GM23338 (cell line): ENCODE data around the gene ZNF185. TPM values are rescaled to one million over a fixed set of nuclear protein-coding genes. Genes with fewer than 3 reads are reported as not detected.

Experiments used
- ATAC-seq: fragments of 200-7000 bp; cut with Tn5 transposase; 3 replicates; pipeline ENCODE4 v1.9.1; 2020
- DNase-seq: peaks from one replicate; pipeline ENCODE4 v3.0.0-alpha.2; 2015; ENCODE audit warnings: low spot score
- H2AFZ ChIP-seq: fragments of 200-600 bp; sonication (generic); 2 replicates; pipeline ENCODE4 v1.8.0; 2016; ENCODE audit warnings: antibody characterized with exemption, mild to moderate bottlenecking, moderate library complexity
- H3F3A ChIP-seq: fragments of 200-600 bp; sonication (generic); replicated peaks from 2 replicates; pipeline ENCODE4 v1.8.0; 2017; ENCODE audit warnings: antibody characterized with exemption, mixed run types, low read depth
- H3K27ac ChIP-seq: fragments of 200-600 bp; sonication (generic); 2 replicates; pipeline ENCODE4 v1.6.1; 2016; ENCODE audit warnings: low read depth
- H3K27me3 ChIP-seq: fragments of 200-600 bp; sonication (generic); 2 replicates; pipeline ENCODE4 v1.8.0; 2016; ENCODE audit warnings: mild to moderate bottlenecking, mixed run types, moderate library complexity; ENCODE audit not compliant: insufficient read depth
- H3K36me3 ChIP-seq: fragments of 200-600 bp; sonication (generic); 2 replicates; pipeline ENCODE4 v1.8.0; 2016; ENCODE audit warnings: mild to moderate bottlenecking; ENCODE audit not compliant: insufficient read depth
- H3K4me1 ChIP-seq: fragments of 200-600 bp; sonication (generic); 2 replicates; pipeline ENCODE4 v1.8.0; 2016; ENCODE audit warnings: mild to moderate bottlenecking, moderate library complexity; ENCODE audit not compliant: insufficient read depth
- H3K4me2 ChIP-seq: fragments of 200-600 bp; sonication (generic); 2 replicates; pipeline ENCODE4 v1.7.1; 2017; ENCODE audit warnings: mixed run types
- H3K4me3 ChIP-seq: fragments of 200-600 bp; sonication (generic); 2 replicates; pipeline ENCODE4 v1.6.1; 2016; ENCODE audit warnings: mixed run types
- H3K79me2 ChIP-seq: fragments of 200-600 bp; sonication (generic); replicated peaks from 2 replicates; pipeline ENCODE4 v1.8.0; 2017; ENCODE audit warnings: mild to moderate bottlenecking; ENCODE audit not compliant: insufficient read depth
- H3K9me2 ChIP-seq: fragments of 200-600 bp; sonication (generic); 2 replicates; pipeline ENCODE4 v1.8.0; 2017; ENCODE audit not compliant: insufficient read depth
- H4K20me1 ChIP-seq: fragments of 200-600 bp; sonication (generic); replicated peaks from 2 replicates; pipeline ENCODE4 v1.8.0; 2017; ENCODE audit warnings: mild to moderate bottlenecking; ENCODE audit not compliant: insufficient read depth
- H3K27ac Mint-ChIP-seq: 2 replicates; pipeline ENCODE4 v1.8.0; 2020; ENCODE audit warnings: inconsistent platforms, mild to moderate bottlenecking, moderate library complexity, mixed read lengths
- H3K27me3 Mint-ChIP-seq: 3 replicates; pipeline ENCODE4 v1.8.0; 2022; ENCODE audit warnings: low read depth, mild to moderate bottlenecking, moderate library complexity, mixed read lengths, inconsistent platforms; ENCODE audit not compliant: insufficient read depth, poor library complexity
- H3K36me3 Mint-ChIP-seq: 3 replicates; pipeline ENCODE4 v1.8.0; 2021; ENCODE audit warnings: low read depth, mild to moderate bottlenecking, inconsistent platforms, moderate library complexity, mixed read lengths
- H3K4me1 Mint-ChIP-seq: 3 replicates; pipeline ENCODE4 v1.8.0; 2020; ENCODE audit warnings: mild to moderate bottlenecking, inconsistent platforms, mixed read lengths
- H3K4me3 Mint-ChIP-seq: 3 replicates; pipeline ENCODE4 v1.8.0; 2021; ENCODE audit warnings: moderate library complexity, mild to moderate bottlenecking, inconsistent platforms, mixed read lengths
- H3K9me3 Mint-ChIP-seq: 3 replicates; pipeline ENCODE4 v1.8.0; 2020; ENCODE audit warnings: moderate library complexity, mild to moderate bottlenecking, inconsistent platforms, mixed read lengths
- CREB1 ChIP-seq: fragments of 250-450 bp; sonication (Bioruptor Pico); IDR thresholded peaks from 2 replicates; pipeline ENCODE4 v1.5.0; 2020; ENCODE audit warnings: low read depth, mild to moderate bottlenecking, moderate library complexity
- EZH2 ChIP-seq: fragments of 200-600 bp; sonication (generic); IDR thresholded peaks from one replicate; pipeline ENCODE4 v1.8.0; 2017; ENCODE audit warnings: antibody characterized with exemption, mild to moderate bottlenecking, low read depth; ENCODE audit not compliant: unreplicated experiment
- JUNB ChIP-seq: IDR thresholded peaks from one replicate; pipeline ENCODE4 v1.6.1; 2016; ENCODE audit warnings: antibody characterized with exemption; ENCODE audit not compliant: unreplicated experiment
- NANOG ChIP-seq: IDR thresholded peaks from 2 replicates; pipeline ENCODE4 v1.6.1; 2016; ENCODE audit warnings: antibody characterized with exemption, borderline replicate concordance
- POLR2AphosphoS5 ChIP-seq: IDR thresholded peaks from 2 replicates; pipeline ENCODE4 v1.6.1; 2016; ENCODE audit warnings: antibody characterized with exemption, low read depth
- STAT1 ChIP-seq: IDR thresholded peaks from one replicate; pipeline ENCODE4 v1.6.1; 2016; ENCODE audit warnings: antibody characterized with exemption; ENCODE audit not compliant: unreplicated experiment
- ZNF114 ChIP-seq: fragments of 250-450 bp; sonication (Bioruptor Pico); IDR thresholded peaks from 2 replicates; pipeline ENCODE4 v1.5.0; 2020; ENCODE audit warnings: mild to moderate bottlenecking, moderate library complexity
- ZNF331 ChIP-seq: fragments of 250-450 bp; sonication (Bioruptor Pico); IDR thresholded peaks from 2 replicates; pipeline ENCODE4 v1.5.0; 2020; ENCODE audit warnings: low read depth, mild to moderate bottlenecking, moderate library complexity
- polyA plus RNA-seq: library from polyadenylated mRNA; unstranded; fragments of >200 nt; fragmentation: Nextera tagmentation; extraction: Ambion mirVana; gene quantifications from 2 replicates; pipeline ENCODE4 v1.2.1, GENCODE V29; 2016
- total RNA-seq: library from RNA; depleted of rRNA; stranded (reverse); fragments of >200 nt; shearing (Covaris generic); gene quantifications from 2 replicates; pipeline ENCODE4 v1.2.3, GENCODE V29; 2014
- TF ChIP-seq, protein P1 (sequence below): fragments of 250-450 bp; sonication (Bioruptor Pico); IDR thresholded peaks from 2 replicates; pipeline ENCODE4 v1.5.0; 2020; ENCODE audit warnings: mild to moderate bottlenecking, moderate library complexity
- TF ChIP-seq, protein P2 (sequence below): IDR thresholded peaks from 2 replicates; pipeline ENCODE4 v1.6.1; 2016; ENCODE audit warnings: antibody characterized with exemption
- TF ChIP-seq, protein P3 (sequence below), 2 experiments: fragments of 200-600 bp in 1 of 2; sonication (generic) in 1 of 2; conservative IDR thresholded peaks; 2 replicates each; pipeline versions ENCODE4 v1.5.1 to v1.6.1; 2016 to 2017; ENCODE audit warnings: antibody characterized with exemption in 2 of 2, low read depth in 2 of 2, mild to moderate bottlenecking in 2 of 2, moderate library complexity in 1 of 2

The ZNF185 gene
- total and polyA plus RNA-seq, 2 experiments from 2014 or later: 2.9 to 7.8 TPM

- TF ChIP-seq, protein P1, sequence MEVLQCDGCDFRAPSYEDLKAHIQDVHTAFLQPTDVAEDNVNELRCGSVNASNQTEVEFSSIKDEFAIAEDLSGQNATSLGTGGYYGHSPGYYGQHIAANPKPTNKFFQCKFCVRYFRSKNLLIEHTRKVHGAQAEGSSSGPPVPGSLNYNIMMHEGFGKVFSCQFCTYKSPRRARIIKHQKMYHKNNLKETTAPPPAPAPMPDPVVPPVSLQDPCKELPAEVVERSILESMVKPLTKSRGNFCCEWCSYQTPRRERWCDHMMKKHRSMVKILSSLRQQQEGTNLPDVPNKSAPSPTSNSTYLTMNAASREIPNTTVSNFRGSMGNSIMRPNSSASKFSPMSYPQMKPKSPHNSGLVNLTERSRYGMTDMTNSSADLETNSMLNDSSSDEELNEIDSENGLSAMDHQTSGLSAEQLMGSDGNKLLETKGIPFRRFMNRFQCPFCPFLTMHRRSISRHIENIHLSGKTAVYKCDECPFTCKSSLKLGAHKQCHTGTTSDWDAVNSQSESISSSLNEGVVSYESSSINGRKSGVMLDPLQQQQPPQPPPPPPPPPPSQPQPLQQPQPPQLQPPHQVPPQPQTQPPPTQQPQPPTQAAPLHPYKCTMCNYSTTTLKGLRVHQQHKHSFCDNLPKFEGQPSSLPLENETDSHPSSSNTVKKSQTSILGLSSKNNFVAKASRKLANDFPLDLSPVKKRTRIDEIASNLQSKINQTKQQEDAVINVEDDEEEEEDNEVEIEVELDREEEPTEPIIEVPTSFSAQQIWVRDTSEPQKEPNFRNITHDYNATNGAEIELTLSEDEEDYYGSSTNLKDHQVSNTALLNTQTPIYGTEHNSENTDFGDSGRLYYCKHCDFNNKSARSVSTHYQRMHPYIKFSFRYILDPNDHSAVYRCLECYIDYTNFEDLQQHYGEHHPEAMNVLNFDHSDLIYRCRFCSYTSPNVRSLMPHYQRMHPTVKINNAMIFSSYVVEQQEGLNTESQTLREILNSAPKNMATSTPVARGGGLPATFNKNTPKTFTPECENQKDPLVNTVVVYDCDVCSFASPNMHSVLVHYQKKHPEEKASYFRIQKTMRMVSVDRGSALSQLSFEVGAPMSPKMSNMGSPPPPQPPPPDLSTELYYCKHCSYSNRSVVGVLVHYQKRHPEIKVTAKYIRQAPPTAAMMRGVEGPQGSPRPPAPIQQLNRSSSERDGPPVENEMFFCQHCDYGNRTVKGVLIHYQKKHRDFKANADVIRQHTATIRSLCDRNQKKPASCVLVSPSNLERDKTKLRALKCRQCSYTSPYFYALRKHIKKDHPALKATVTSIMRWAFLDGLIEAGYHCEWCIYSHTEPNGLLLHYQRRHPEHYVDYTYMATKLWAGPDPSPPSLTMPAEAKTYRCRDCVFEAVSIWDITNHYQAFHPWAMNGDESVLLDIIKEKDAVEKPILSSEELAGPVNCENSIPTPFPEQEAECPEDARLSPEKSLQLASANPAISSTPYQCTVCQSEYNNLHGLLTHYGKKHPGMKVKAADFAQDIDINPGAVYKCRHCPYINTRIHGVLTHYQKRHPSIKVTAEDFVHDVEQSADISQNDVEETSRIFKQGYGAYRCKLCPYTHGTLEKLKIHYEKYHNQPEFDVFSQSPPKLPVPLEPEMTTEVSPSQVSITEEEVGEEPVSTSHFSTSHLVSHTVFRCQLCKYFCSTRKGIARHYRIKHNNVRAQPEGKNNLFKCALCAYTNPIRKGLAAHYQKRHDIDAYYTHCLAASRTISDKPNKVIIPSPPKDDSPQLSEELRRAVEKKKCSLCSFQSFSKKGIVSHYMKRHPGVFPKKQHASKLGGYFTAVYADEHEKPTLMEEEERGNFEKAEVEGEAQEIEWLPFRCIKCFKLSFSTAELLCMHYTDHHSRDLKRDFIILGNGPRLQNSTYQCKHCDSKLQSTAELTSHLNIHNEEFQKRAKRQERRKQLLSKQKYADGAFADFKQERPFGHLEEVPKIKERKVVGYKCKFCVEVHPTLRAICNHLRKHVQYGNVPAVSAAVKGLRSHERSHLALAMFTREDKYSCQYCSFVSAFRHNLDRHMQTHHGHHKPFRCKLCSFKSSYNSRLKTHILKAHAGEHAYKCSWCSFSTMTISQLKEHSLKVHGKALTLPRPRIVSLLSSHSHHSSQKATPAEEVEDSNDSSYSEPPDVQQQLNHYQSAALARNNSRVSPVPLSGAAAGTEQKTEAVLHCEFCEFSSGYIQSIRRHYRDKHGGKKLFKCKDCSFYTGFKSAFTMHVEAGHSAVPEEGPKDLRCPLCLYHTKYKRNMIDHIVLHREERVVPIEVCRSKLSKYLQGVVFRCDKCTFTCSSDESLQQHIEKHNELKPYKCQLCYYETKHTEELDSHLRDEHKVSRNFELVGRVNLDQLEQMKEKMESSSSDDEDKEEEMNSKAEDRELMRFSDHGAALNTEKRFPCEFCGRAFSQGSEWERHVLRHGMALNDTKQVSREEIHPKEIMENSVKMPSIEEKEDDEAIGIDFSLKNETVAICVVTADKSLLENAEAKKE (CRISPR knock-in tag): no peak
- no peak for TF ChIP-seq EZH2
Measured at GRCh38 chrX:152876931-152877840, 20.7 kb upstream of the ZNF185 start (continued).

- H3K4me1 ChIP-seq: no peaks in the 10 kb centered on the region
- no peaks in the 10 kb centered on the region for H3K27me3 ChIP-seq
- H3K79me2 ChIP-seq: no peaks in the 10 kb centered on the region
- no peaks in the 10 kb centered on the region for H3K36me3 ChIP-seq
- H3F3A ChIP-seq: no peaks in the 10 kb centered on the region
- no peak for TF ChIP-seq ZNF331 (CRISPR knock-in tag)
- TF ChIP-seq POLR2AphosphoS5: no peak
- TF ChIP-seq ZNF114: no peak
- TF ChIP-seq JUNB: no peak
- TF ChIP-seq, protein P2, sequence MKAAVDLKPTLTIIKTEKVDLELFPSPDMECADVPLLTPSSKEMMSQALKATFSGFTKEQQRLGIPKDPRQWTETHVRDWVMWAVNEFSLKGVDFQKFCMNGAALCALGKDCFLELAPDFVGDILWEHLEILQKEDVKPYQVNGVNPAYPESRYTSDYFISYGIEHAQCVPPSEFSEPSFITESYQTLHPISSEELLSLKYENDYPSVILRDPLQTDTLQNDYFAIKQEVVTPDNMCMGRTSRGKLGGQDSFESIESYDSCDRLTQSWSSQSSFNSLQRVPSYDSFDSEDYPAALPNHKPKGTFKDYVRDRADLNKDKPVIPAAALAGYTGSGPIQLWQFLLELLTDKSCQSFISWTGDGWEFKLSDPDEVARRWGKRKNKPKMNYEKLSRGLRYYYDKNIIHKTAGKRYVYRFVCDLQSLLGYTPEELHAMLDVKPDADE: no peak
- TF ChIP-seq CREB1: no peak
- TF ChIP-seq EZH2: no peak
- TF ChIP-seq, protein P3, sequence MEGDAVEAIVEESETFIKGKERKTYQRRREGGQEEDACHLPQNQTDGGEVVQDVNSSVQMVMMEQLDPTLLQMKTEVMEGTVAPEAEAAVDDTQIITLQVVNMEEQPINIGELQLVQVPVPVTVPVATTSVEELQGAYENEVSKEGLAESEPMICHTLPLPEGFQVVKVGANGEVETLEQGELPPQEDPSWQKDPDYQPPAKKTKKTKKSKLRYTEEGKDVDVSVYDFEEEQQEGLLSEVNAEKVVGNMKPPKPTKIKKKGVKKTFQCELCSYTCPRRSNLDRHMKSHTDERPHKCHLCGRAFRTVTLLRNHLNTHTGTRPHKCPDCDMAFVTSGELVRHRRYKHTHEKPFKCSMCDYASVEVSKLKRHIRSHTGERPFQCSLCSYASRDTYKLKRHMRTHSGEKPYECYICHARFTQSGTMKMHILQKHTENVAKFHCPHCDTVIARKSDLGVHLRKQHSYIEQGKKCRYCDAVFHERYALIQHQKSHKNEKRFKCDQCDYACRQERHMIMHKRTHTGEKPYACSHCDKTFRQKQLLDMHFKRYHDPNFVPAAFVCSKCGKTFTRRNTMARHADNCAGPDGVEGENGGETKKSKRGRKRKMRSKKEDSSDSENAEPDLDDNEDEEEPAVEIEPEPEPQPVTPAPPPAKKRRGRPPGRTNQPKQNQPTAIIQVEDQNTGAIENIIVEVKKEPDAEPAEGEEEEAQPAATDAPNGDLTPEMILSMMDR (conservative IDR thresholded peaks at IDR 0.05; ENCODE audit: low read depth in 2 of 2): no peak
- no peak for TF ChIP-seq STAT1
- TF ChIP-seq NANOG: no peak
- no peak overlapping the region for H3K4me3 ChIP-seq
- H3K9me2 ChIP-seq: no peaks in the 10 kb centered on the region
- H2AFZ ChIP-seq: no peak overlapping the region
- no peak overlapping the region for H3K27ac Mint-ChIP-seq
- ATAC-seq: no peak
- H3K36me3 Mint-ChIP-seq: no peaks in the 10 kb centered on the region
- H4K20me1 ChIP-seq: no peaks in the 10 kb centered on the region
- DNase-seq: no peak
- no peak overlapping the region for H3K4me2 ChIP-seq
- H3K27ac ChIP-seq: no peak overlapping the region
- peaks cover under 1% of the 10 kb centered on the region; the same call in 1 of the 3 replicates for H3K4me1 Mint-ChIP-seq
- H3K4me3 Mint-ChIP-seq: no peak overlapping the region
- peaks cover 6% of the 10 kb centered on the region for H3K27me3 Mint-ChIP-seq
- H3K9me3 Mint-ChIP-seq: peaks cover 7% of the 10 kb centered on the region
Measured at GRCh38 chrX:152878976-152879755, 18.7 kb upstream of the ZNF185 start.
